Measurements from ENCODE around the gene LRRC26. TPM values are rescaled to one million over a fixed set of nuclear protein-coding genes. Genes with fewer than 3 reads are reported as not detected.

Gene LRRC26
- total and polyA plus RNA-seq, 8 donors = 1.00 to 440 (median 5.7) TPM; not detected in 2

DNA sequence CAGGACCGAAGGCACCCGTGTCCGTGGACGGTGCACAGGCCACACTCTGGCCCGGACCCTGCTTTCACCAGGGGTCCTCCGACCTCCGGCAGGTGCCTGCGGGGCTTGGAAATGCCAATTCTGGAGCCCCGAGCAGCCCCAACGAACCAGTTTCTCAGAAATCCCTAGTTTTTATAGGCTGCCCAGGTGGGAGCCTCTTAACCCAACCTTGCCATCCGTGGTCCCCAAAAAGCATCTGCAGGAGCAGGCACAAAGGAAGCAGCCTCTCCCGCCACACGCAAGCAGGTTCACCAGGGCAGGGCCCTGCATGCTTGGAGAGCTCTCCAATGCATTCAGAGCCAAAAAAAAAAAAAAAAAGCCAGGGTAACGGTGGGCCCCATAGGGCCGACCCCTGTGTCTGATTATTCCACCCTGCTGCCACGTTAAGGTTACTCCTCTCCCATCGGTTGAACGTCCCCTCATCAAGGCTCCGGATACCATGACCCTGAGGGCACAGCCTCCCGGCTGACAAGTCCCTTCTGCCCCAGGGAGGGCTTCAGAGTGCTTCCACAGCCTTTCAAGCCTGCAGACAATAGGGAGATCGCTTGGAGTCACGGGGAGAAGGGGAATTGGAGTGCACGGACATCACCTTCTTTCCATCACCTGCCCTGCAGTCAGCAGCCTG, 31.5 kb upstream of the LRRC26 start:
- TF ChIP-seq POLR2A (IDR thresholded peaks at IDR 0.05) = no peak
- TF ChIP-seq CTCF (IDR thresholded peaks at IDR 0.05) = no peak
- no peak for TF ChIP-seq POLR2AphosphoS5 (IDR thresholded peaks at IDR 0.05)
- no peak for TF ChIP-seq EP300 (IDR thresholded peaks at IDR 0.05)
- 12 to 14% (median 12%) methylated on average over 22 to 23 of the region's 23 CpGs for WGBS, 5 donors
- Histone ChIP-seq H3K36me3 (no peaks in the 10 kb centered on the region), H3K27ac (peak overlapping the region; percentile 85 to 97 (median 89)), H3K4me3 (peak overlapping the region; percentile 63 to 78 (median 66)), H3K4me1 (peaks cover 76 to 84% (median 83%) of the 10 kb centered on the region in 4 donors), H3K27me3 (no peaks in the 10 kb centered on the region), H3K9me3 (no peaks in the 10 kb centered on the region)
- no peak for DNase-seq
- intact Hi-C loops (cut with DNase I; ENCODE audit: low total_unique reads) = no loop called here

DNA sequence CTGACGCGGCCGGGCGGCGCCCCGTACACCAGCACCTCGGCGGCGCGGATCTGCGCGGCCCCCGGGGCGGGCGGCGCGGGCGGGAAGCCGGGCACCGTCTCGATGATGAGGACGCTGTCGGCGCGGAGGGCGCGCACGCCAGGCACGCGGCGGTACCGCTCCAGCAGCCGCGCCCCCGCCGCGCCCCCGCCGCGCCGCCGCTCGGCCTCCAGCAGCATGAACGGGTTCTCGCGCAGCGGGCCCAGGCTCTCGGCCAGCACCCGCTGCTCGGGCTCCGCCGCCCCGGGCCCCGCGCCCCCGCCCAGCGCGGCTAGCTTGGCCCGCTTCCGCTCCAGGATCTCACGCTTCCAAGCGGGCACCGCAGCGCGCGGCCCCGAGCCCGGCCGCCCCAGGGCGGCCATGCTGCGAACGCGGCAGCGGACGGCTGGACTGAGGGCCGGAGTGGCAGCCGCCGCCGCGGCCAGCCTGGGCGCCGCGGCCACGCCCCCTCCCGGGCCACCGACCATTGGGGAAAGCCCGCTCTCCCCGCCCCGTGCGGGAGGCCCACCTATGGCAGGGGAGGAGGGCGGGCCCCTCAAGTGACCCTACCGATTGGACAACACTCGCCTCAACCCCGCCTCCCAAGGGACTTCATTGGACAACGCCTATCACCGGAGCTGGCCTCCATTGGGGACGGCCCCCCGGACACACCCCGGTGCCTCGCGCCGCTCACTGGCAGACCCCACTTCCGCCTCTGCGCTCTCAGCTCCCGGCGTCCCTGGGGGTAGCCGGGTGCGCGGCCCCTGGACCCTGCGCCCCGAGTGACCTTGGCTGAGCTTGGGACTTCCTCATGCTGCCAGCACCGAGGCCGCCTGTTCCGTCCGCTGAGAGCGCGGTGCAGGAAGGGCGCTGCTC, 30.7 kb upstream of the LRRC26 start, which contains the start of gene TPRN:
TPRN (minus strand) TSS at position 431 of the 894 bp plus-strand sequence; CDS start at position 401, 30 bp downstream.
- H3K4me3 ChIP-seq = peak within 1 kb of the TSS; percentile 63 to 78 (median 66)
- TF ChIP-seq EP300 (IDR thresholded peaks at IDR 0.05) (no peak), CTCF (IDR thresholded peaks at IDR 0.05) (no peak), POLR2AphosphoS5 (IDR thresholded peaks at IDR 0.05) (peak; percentile 37 to 92 (median 86)), POLR2A (IDR thresholded peaks at IDR 0.05) (peak in 1 of 4 donors; percentile 59)
- intact Hi-C loops (cut with DNase I; ENCODE audit: low total_unique reads) = no loop called here
- DNase-seq = peak; percentile 100
- H3K9me3 ChIP-seq = no peaks in the 10 kb centered on the region
- H3K36me3 ChIP-seq = no peaks in the 10 kb centered on the region
- H3K27ac ChIP-seq = peak within 1 kb of the TSS; percentile 85 to 97 (median 89)
- no peaks in the 10 kb centered on the region for H3K27me3 ChIP-seq
- peaks cover 71 to 86% (median 85%) of the 10 kb centered on the region in 4 donors for H3K4me1 ChIP-seq
- 0 to 3% (median 1%) methylated on average over 28 to 114 of the region's 118 CpGs for WGBS, 5 donors

DNA sequence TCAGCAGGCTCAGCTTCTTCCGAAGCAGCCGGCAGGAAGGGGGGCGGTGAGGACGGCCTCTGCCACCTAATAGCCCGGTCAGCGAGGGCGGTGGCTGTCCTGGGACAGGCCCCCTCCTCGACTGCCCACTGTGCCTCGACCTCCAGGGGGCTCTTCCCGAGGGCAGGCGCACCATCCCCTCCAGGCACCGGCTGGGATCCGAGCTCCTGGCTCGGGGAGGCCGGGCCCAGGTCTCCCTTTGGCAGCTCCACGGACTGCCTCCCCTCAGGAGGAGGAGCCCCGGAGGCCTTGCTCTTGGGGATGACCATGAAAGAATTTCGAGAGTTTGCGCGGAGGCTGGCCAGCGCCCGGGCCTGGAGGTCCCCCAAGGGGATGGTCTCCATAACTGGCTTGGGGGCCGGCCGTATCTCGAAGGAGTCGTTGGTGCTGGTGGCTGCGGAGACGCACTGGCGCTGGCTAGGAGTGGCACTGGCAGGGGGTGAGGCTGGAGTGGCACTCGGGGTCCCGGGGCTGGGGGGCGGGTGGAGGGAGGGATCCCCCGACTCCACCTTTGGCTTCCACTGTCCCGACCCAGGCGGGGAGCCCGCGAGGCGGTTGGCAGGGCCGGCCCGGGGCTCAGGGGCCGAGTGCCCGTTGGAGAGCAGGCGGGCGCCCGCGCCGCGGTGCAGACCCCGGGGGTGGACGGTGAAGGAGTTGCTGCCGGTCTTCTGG, 29.7 kb upstream of the LRRC26 start:
- peak overlapping the region; percentile 63 to 78 (median 66) for H3K4me3 ChIP-seq
- TF ChIP-seq POLR2A (IDR thresholded peaks at IDR 0.05) (no peak), EP300 (IDR thresholded peaks at IDR 0.05) (no peak), POLR2AphosphoS5 (IDR thresholded peaks at IDR 0.05) (no peak), CTCF (IDR thresholded peaks at IDR 0.05) (no peak)
- DNase-seq = peak in 1 of 2 donors; percentile 48
- peaks cover 74 to 90% (median 89%) of the 10 kb centered on the region in 4 donors for H3K4me1 ChIP-seq
- no peaks in the 10 kb centered on the region for H3K27me3 ChIP-seq
- H3K36me3 ChIP-seq = no peaks in the 10 kb centered on the region
- H3K27ac ChIP-seq = peak overlapping the region; percentile 78 to 97 (median 86)
- 9 to 17% (median 10%) methylated on average over 27 to 51 of the region's 51 CpGs for WGBS, 5 donors
- intact Hi-C loops (cut with DNase I; ENCODE audit: low total_unique reads) = no loop called here
- no peaks in the 10 kb centered on the region for H3K9me3 ChIP-seq

GRCh38 chr9:137198902-137199283, 29.0 kb upstream of the LRRC26 start:
- peak overlapping the region; percentile 63 to 78 (median 66) for H3K4me3 ChIP-seq
- intact Hi-C loops (cut with DNase I; ENCODE audit: low total_unique reads) = no loop called here
- no peaks in the 10 kb centered on the region for H3K36me3 ChIP-seq
- peak in 1 of 2 donors; percentile 38 for DNase-seq
- peak overlapping the region; percentile 78 to 97 (median 86) for H3K27ac ChIP-seq
- WGBS, 5 donors = 25 to 81% (median 54%) methylated on average over 8 to 11 of the region's 11 CpGs
- peaks cover 74 to 90% (median 87%) of the 10 kb centered on the region in 4 donors for H3K4me1 ChIP-seq
- no peaks in the 10 kb centered on the region for H3K9me3 ChIP-seq
- TF ChIP-seq POLR2AphosphoS5 (IDR thresholded peaks at IDR 0.05) = no peak
- TF ChIP-seq POLR2A (IDR thresholded peaks at IDR 0.05) = no peak
- TF ChIP-seq EP300 (IDR thresholded peaks at IDR 0.05) = no peak
- TF ChIP-seq CTCF (IDR thresholded peaks at IDR 0.05) = no peak
- H3K27me3 ChIP-seq = no peaks in the 10 kb centered on the region

Data from stomach (tissue), 9 donors.